Ovary (tissue), 9 donors: ENCODE results near the gene ORC4. TPM values are rescaled to one million over a fixed set of nuclear protein-coding genes. Genes with fewer than 3 reads are reported as not detected.
"Not testable (repeated sequence)": the region's sequence is repeated elsewhere in the genome, so short reads cannot be mapped to it uniquely, and the experiment has no call there.

Experiments used
- DNase-seq, 5 donors: peaks; one replicate each; pipeline ENCODE4 v3.0.0-alpha.2; 2019 to 2020
- H3K27ac ChIP-seq, 2 donors: fragments of 200-600 bp; one replicate each; pipeline versions ENCODE4 v1.5.1 to v1.8.0; 2019 to 2022
- H3K27me3 ChIP-seq: fragments of 200-600 bp; one replicate; pipeline ENCODE4 v1.8.0; 2022
- H3K36me3 ChIP-seq: fragments of 200-600 bp; sonication (generic); one replicate; pipeline ENCODE4 v1.5.1; 2019
- H3K4me1 ChIP-seq: one replicate; pipeline ENCODE4 v1.8.1; 2013; ENCODE audit warnings: mild to moderate bottlenecking, moderate library complexity; ENCODE audit not compliant: insufficient read depth
- H3K4me3 ChIP-seq: fragments of 200-600 bp; sonication (generic); one replicate; pipeline ENCODE4 v1.5.1; 2017
- H3K9me3 ChIP-seq, 2 donors: fragments of 200-600 bp in 1 of 2; sonication (generic) in 1 of 2; one replicate each; pipeline versions ENCODE4 v1.5.1 to v1.8.1; 2013 to 2019; ENCODE audit warnings: mild to moderate bottlenecking in 1 of 2, moderate library complexity in 1 of 2
- CTCF ChIP-seq, 3 donors: fragments of 450-650 bp in 2 of 3; fragments of 200-600 bp in 1 of 3; IDR thresholded peaks; one replicate each; pipeline versions ENCODE4 v1.5.1 to v1.8.0; 2016 to 2022; ENCODE audit warnings: antibody characterized with exemption in 3 of 3, mild to moderate bottlenecking in 1 of 3
- EP300 ChIP-seq: sonication (generic); formaldehyde crosslinking; IDR thresholded peaks from one replicate; pipeline ENCODE4 v1.6.1; 2017; ENCODE audit warnings: antibody characterized with exemption
- POLR2A ChIP-seq: fragments of 450-650 bp; IDR thresholded peaks from one replicate; pipeline ENCODE4 v1.6.1; 2017; ENCODE audit warnings: antibody characterized with exemption, mild to moderate bottlenecking, moderate library complexity
- WGBS, 3 donors: extraction: QIAGEN DNeasy Blood & Tissue Kit in 1 of 3; methylation state at CpG; one replicate each; pipeline versions ENCODE4 v1.1.5 to v1.1.7; 2013 to 2017; 5-methylcytosine and 5-hydroxymethylcytosine counted together
- intact Hi-C, 4 donors: fragments of 100-400 bp; cut with DNase I; formaldehyde crosslinking; loops; one replicate each; pipeline versions ENCODE4 v1.11.0 to v1.15.1; 2022 to 2023
- polyA plus RNA-seq, 2 donors: library from polyadenylated mRNA; stranded (reverse); fragments of 200-250 nt in 1 of 2; fragments of 350-450 nt in 1 of 2; fragmentation: Illumina TruSeq in 1 of 2; extraction: RNeasy Lipid Tissue Mini Kit (QIAGEN cat#74804) in 1 of 2; gene quantifications; one replicate each; pipeline ENCODE4 v1.2.3, GENCODE V29; 2013 to 2014
- total RNA-seq, 7 donors: library from RNA; depleted of rRNA in 2 of 7; stranded (reverse); fragments of >200 nt in 2 of 7; fragmentation: NEBNext Ultra II Directional in 3 of 7; extraction: Animal tissue kit (Norgen Biotek cat#: 25700) in 3 of 7; gene quantifications; one replicate each; pipeline versions ENCODE4 v1.1.0 to v1.2.4, GENCODE V29; 2016 to 2023
- donor health status: DM: no; HTN: no; CAD: no; lungs with moderate emphysema.
- donor health status: DM: no; HTN: no; CAD: no.
- donor health status: Bipolar disorder and iron deficiency.
- donor health status: DM: yes; HTN: yes; CAD: no.
- donor health status: DM: no; HTN: no; CAD: no.
- donor health status: DM: yes; HTN: yes; CAD: no.

Gene ORC4
- total and polyA plus RNA-seq, 9 donors: 14.9 to 78.0 (median 49.0) TPM

- intact Hi-C loops: loop anchor here in 2 of 4 donors (10.0 kb wide), 2 partner anchors 516 to 526 kb away; no protein-coding TSS in a partner anchor
- WGBS, 3 donors: 50 to 52% (median 51%) methylated on average over 2 of the region's 2 CpGs
These were observed 21.4 kb downstream of the ORC4 start for GRCh38 chr2:147999126-147999525.

GRCh38 chr2:147998203-147998602, 22.3 kb downstream of the ORC4 start:
- Histone ChIP-seq H3K9me3 (no peaks in the 10 kb centered on the region), H3K4me3 (no peak overlapping the region), H3K27me3 (no peaks in the 10 kb centered on the region), H3K36me3 (no peaks in the 10 kb centered on the region), H3K4me1 (peaks cover 4% of the 10 kb centered on the region), H3K27ac (no peak overlapping the region)
- TF ChIP-seq CTCF (IDR thresholded peaks at IDR 0.05): no peak
- TF ChIP-seq EP300: no peak
- no peak for TF ChIP-seq POLR2A
- 73 to 83% (median 79%) methylated on average over 4 of the region's 4 CpGs for WGBS, 3 donors
- intact Hi-C loops: loop anchor here in 2 of 4 donors (10.0 kb wide), 2 partner anchors 517 to 527 kb away; no protein-coding TSS in a partner anchor
- no peak for DNase-seq

More at GRCh38 chr2:147999126-147999525, 21.4 kb downstream of the ORC4 start:
- no peak overlapping the region for H3K27ac ChIP-seq
- no peaks in the 10 kb centered on the region for H3K27me3 ChIP-seq
- H3K9me3 ChIP-seq: no peaks in the 10 kb centered on the region
- no peaks in the 10 kb centered on the region for H3K36me3 ChIP-seq
- no peak for TF ChIP-seq POLR2A
- no peak for TF ChIP-seq EP300
- no peak for TF ChIP-seq CTCF (IDR thresholded peaks at IDR 0.05)
- H3K4me1 ChIP-seq: peaks cover 4% of the 10 kb centered on the region
- no peak overlapping the region for H3K4me3 ChIP-seq
- DNase-seq: no peak

- Histone ChIP-seq H3K27me3 (no peaks in the 10 kb centered on the region), H3K27ac (no peak overlapping the region), H3K9me3 (no peaks in the 10 kb centered on the region), H3K4me3 (no peak overlapping the region), H3K4me1 (peaks cover 4% of the 10 kb centered on the region), H3K36me3 (no peaks in the 10 kb centered on the region)
- DNase-seq: no peak
- intact Hi-C loops: loop anchor here in 2 of 4 donors (10.0 kb wide), 2 partner anchors 518 to 528 kb away; no protein-coding TSS in a partner anchor
- TF ChIP-seq POLR2A (no peak), CTCF (IDR thresholded peaks at IDR 0.05) (no peak), EP300 (no peak)
These were observed 23.7 kb downstream of the ORC4 start for GRCh38 chr2:147996828-147997227.

GRCh38 chr2:147994965-147995364, 25.6 kb downstream of the ORC4 start:
- H3K27ac ChIP-seq, H3K4me3 ChIP-seq, H3K27me3 ChIP-seq, DNase-seq, H3K9me3 ChIP-seq, H3K36me3 ChIP-seq, H3K4me1 ChIP-seq: not testable (repeated sequence)
- 98 to 100% (median 98%) methylated on average over 7 of the region's 7 CpGs for WGBS, 3 donors
- intact Hi-C loops: loop anchor here in 2 of 4 donors (10.0 kb wide), 2 partner anchors 520 to 530 kb away; no protein-coding TSS in a partner anchor

GRCh38 chr2:147989809-147990403, 30.6 kb downstream of the ORC4 start:
- intact Hi-C loops: loop anchor here in 2 of 4 donors (10.0 kb wide), 2 partner anchors 525 to 535 kb away; no protein-coding TSS in a partner anchor
- TF ChIP-seq POLR2A: no peak
- no peak for TF ChIP-seq EP300
- TF ChIP-seq CTCF (IDR thresholded peaks at IDR 0.05): peak; percentile 17 to 71 (median 60)
- H3K4me1 ChIP-seq: no peaks in the 10 kb centered on the region
- DNase-seq: peak in 1 of 5 donors; percentile 31
- no peak overlapping the region for H3K4me3 ChIP-seq
- no peaks in the 10 kb centered on the region for H3K36me3 ChIP-seq
- H3K9me3 ChIP-seq: no peaks in the 10 kb centered on the region
- 35 to 47% (median 41%) methylated on average over 4 of the region's 4 CpGs for WGBS, 3 donors
- no peaks in the 10 kb centered on the region for H3K27me3 ChIP-seq
- H3K27ac ChIP-seq: no peak overlapping the region
